Stimulated activated CD4-positive, alpha-beta T cell treated with anti-CD3 and anti-CD28 coated beads, Interleukin-4, amount 100 ng/mL, for 24 hours (primary cell): ENCODE results near the gene ZFYVE21.
"Not testable (repeated sequence)": the region's sequence is repeated elsewhere in the genome, so short reads cannot be mapped to it uniquely, and the experiment has no call there.

Experiments
- DNase-seq: peaks from one replicate; pipeline ENCODE4 v3.0.0-alpha.2; 2020

The ZFYVE21 gene

DNA sequence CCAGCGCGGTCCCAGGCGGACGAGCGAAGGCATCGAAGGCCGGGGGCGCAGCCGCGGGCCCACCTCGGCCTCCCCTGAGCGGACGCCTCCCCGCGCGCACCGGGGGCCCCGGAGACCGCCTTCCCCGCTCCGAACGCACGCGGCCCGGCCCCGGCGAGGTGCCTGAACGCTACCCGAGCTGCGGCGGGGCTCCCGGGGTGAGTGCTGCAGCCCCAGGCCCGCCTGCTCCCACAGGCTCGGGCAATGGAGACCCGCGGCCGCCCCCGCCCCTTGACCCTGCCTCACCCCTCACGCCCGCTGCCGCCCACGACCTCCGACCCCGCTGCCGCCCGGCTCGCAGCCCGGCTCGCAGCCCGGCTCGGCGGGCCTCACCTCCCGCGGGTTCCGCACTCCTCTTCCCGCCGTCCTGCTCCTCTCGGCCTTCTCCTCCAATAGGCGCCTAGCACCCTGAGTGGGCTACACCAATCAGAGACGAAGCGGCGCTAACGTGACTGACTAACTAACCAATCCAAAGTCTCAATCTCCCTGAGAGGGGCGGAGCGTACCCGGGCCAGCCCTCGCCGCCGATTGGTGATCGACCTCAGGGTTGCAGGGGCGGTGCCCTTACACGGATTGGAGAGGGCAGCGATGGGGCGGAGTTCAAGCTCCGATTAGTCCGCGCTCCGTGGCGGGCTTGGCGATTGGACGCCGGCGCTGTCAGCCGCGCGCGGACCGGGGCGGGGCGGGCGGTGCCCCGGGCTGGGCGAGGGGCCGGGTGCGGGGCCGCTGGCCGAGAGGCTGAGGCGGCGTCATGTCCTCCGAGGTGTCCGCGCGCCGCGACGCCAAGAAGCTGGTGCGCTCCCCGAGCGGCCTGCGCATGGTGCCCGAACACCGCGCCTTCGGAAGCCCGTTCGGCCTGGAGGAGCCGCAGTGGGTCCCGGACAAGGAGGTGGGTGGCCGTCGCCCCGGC, at the start of gene ZFYVE21, which contains the start of gene XRCC3:
TSS of gene ZFYVE21 (plus strand) at position 759 of the 949 bp plus-strand sequence. CDS start at position 791, 32 bp downstream.
TSS of gene XRCC3 (minus strand) at position 400 of the 949 bp plus-strand sequence. CDS start 4,364 bp downstream, outside the sequence.
- peak; percentile 100 for DNase-seq

DNA sequence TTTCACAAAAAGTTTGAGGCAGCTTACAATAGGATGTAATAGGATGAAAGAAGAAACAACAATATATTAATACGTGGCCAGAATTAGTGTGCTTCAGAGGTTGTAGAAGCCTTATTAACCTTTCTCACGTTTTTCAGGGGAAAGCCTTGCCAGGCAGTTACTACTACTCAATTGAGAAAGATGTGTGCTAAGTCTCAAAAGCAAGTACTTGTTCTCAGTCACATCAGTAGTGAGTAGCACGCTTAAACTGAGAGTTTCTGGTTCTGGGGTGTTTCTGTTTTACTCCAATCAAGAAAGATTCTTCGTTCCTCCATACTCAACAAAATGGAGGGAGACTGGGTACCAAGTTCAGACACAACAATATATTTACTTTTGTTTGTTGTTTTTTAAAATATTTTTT, 47.9 kb upstream of the ZFYVE21 start:
- DNase-seq: no peak

DNA sequence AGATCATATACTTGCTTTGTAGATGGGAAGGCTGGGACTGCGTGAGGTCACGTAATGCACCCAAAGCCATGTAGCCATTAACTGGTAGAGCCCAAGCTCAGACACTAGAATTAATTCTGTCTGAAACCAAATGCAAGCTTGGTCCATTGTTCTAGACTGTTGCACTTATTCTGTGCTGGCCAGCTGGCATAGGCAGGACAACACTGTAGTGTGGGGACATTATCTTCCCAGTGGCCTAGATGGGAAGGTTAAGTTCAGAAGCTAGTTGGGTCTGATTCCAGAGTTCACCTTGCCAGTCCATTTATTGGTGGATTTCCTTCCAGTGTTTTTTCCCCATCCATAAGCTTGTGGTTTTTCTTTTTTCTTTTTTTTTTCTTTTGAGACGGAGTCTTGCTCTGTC, 47.5 kb upstream of the ZFYVE21 start:
- no peak for DNase-seq

DNA sequence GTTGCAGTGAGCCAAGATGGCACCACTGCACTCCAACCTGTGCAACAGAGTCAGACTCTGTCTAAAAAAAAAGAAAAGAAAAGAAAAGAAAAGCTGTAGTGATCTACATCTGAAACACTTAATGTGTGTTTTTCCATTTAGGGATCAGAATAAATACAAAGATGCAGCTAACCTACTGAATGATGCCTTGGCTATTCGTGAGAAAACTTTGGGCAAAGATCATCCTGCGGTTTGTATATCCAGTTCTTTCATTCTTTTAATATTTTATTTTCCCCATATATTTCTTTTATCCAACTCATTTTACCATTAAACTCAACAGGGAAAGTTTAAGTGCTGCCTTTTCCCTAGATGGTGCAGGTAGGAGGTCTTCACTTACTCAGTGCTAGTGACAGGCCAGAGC, 46.2 kb upstream of the ZFYVE21 start:
- no peak for DNase-seq

DNA sequence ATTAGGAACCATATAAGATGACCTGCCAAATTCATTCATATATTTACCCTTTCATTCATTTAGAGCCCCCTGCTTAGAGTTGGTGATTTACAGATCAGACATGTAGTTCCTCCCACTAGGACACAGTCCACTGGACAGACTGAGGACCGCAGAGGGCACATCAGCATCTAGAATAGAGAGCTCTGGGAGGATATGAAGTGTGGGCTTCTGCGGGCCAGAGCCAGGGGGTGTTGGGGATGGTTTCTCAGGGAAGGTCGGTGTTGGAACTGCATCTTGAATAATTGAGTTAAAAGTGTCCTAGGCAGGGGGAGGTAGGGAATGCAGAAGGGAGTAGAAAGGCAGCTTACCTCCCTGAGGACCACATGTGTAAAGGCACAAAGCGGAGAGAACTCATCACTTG, 43.7 kb upstream of the ZFYVE21 start:
- DNase-seq: no peak

DNA sequence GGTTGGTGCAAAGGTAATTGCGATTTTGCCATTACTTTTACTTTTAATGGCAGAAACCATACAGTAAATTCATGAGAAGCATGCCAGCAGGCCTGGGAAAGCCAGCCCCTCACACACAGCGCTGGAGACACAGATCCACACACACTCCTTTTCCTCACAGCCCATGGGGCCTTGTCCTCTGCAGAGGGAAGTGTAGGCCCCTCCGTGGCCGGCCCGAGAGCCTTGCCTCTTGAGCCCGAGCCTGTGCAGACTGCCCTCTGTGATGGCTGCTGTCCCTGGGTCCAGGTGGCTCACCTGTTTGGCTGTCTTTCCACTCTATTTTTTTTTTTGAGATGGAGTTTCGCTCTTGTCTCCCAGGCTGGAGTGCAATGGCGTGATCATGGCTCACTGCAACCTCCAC, 39.7 kb upstream of the ZFYVE21 start:
- DNase-seq: no peak

DNA sequence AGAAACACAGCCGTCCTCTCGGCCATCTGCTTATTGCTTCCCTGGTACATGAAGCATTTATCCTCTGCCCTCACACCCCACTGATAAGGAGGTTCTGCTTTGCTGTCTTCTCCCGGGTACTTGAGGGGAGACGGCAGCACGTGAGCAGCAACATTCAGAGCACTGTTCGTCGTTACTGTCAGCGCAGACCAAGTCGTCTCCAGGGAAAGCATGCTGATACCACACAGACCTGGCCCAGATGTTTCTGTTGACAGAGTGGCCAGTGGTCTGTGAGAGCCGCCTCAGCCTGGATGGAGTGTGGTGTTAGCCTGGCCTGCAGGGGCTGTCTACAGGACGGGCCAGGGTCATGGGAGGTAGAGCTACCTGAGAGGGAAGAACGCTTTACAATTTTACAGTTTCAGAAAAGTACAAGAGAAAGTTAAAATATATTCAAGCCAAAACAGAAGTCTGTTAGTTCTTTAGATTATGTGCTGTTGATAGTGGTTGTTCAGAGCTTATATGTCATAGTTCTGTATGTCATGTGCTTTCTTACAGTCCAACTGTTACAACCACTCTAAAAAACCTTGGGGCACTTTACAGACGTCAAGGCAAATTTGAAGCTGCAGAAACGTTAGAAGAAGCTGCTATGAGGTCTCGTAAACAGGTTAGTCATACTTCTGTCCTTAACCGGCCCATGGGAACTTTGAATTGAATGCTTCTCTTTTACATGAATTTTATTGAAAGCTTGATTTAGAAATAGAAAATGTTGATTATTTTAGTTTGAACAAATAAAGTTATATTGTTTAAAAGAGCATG, 38.5 kb upstream of the ZFYVE21 start:
- no peak for DNase-seq

DNA sequence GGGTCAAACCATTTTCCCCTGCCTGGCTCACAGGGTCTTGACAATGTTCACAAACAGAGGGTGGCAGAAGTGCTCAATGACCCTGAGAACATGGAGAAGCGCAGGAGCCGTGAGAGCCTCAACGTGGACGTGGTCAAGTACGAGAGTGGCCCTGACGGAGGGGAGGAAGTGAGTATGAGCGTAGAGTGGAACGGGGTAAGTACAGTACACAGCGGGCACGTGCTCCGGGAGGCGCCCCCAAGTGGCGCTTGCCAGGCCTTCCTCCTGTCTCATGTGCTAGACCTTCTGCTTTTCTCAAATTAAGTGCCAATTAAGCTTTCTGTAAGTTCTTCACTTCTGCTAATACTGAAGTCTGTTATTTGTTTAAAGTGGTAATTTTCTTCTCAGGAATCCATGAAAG, 36.3 kb upstream of the ZFYVE21 start:
- DNase-seq: peak; percentile 41

DNA sequence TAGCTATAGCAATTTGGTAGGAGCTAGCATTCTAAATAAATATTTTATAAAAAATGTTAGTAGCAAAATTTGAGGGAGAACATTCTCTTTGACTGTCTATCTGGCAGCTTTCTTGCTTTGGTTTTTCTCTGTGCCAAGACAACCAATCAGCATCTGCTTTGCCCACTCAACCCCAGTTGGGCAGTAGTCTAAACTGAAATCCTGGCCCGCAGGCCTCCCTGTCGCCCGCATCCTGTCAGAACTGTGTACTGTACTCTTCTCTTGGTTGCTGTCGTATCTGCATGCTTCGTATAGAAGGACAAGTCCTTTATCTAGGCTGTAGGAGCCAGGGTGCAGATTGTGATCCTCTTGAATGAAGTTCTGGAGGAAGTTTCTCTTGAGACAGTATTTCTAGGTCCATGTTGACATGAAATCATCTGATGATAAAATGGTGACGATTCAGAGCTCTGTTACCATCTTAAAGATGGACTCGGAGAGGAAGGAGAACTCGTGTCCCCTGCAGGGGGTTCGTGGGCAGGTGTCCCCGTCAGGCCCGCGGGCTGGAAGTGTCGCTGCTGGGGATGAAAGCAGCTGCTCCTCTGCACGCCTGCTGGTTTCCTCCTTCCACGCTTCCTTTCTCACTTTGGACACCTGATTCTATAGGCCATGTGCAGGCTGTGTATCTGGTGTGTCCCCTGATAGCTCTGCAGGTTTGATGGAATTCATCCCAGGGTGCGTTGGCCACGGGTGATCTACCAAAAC, 34.9 kb upstream of the ZFYVE21 start:
- DNase-seq: no peak

DNA sequence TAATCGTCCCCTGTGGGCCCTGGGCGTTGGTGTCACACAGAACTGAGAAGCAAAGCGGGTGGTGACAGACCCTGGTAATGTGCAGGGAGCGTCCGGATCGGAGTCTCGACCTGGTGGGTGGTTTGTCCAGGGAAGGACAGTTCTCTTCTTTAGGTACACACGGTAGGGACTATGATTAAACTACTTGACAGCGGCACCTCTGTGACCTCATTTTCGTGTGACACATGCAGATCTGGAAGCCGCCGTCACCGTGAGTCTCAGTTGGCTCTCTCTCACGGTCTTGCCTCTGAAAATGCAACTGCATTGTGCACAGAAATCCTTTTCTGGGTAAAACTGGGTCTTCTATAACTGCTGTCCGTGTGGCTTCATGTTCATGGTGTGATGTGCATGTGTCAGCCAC, 32.5 kb upstream of the ZFYVE21 start:
- no peak for DNase-seq

DNA sequence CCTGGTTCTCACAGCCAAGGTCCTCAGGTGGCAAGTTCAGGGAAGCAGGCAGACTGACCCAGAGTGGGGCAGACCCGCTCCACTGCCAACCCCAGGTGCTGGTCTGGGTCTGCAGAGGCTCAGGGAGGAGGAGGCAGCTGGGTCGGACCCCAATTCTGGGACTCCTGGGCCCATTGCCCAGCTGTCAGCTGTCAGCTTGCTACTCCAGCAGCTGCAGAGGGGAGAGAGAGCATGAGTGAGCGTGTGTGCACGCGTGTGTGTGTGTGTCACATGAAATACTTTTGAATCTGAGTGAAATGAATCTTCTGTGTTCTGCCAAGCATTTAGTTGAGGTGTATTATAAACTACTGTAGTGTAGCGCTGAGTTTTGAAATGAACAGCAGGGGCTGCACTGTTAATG, 31.1 kb upstream of the ZFYVE21 start:
- DNase-seq: no peak

DNA sequence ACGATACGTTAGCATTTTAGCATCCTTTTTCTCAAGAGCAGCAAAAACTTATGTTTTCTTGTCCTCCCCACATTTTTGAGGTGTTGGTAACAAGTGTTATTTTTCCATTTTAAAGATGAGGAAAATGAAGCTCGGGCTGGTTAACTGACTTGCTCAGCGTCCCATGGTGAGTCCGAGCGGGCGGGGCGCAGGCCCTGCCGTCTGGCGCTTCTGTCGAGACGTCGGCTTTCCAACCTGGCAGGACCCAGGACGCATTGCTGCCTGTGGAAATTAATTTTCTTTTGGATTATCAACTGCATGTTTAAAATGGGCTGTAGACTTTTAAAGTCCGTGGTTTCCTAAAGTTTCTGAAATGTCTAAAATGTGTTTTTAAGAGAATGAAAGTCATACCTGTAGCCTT, 30.7 kb upstream of the ZFYVE21 start:
- DNase-seq: no peak

DNA sequence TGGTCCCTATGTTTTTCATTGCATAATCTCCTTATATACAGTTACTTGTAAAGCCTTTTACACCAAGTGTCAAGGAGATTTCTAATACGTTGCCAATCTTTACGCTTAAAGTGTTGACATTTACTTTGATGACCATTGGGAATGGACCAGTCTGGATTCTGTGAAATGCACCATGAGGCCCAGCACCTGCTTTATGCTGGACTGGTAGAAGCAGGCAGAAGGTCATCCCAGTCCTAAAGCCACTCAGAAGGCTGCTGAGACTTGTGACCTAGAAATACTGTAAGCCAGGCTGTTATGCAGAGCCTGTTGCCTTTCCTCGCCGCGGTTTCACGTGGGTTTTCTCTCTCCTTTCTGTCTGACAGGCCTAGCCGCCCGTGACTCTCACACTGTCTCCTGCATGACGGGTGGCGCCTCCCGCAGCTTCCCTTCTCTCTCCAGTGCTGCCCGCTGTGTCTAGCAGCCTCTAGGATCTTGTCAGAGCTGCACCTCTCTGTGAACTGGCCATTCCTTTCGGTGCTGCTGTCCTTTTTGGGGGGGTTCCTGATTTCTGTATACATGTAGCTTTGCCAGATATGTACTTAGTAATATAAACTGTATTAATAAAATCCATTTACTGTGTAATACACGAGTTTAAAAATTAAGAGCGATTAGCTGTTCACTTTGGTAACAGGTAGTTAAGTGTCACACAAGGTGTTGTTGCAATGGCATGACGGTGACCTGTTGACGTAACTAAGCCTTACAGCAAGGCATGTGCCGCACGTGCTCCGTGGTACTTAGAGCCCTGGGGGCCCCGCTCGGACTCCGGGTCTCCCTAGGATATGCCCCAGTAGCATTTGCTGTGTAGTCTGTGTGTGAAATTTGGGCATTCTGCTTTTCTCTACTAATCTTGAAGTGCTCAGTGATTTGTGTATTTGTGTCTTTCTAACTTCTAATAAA, 30.1 kb upstream of the ZFYVE21 start:
- no peak for DNase-seq

DNA sequence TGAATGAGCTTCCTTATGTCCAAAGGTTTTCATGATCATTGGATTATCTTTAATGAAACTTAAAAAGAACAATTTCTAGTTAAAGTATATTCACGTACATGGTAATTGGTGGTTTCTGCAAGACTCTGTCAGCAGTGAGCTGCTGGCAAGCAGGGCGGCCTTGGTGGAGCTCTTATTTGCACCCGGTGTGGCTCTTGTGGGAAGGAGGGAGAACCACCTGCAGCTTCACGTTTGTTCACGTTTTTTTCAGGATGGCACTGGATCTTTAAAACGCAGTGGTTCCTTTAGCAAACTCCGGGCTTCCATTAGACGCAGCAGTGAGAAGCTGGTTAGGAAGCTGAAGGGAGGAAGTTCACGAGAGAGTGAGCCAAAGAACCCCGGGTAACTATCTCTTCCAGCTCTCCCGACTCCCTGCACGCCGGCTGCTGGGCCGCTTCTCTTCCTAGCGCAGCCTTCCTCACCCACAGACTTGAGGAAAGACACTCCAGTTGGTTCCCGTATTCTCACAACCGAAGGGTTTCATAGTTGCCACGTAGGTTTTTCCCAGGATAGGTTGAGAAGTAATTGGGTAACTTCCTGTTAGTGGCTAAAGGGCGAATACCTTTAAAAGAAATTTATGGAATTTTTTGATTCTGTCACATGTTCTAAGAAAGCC, 28.7 kb upstream of the ZFYVE21 start:
- DNase-seq: no peak

DNA sequence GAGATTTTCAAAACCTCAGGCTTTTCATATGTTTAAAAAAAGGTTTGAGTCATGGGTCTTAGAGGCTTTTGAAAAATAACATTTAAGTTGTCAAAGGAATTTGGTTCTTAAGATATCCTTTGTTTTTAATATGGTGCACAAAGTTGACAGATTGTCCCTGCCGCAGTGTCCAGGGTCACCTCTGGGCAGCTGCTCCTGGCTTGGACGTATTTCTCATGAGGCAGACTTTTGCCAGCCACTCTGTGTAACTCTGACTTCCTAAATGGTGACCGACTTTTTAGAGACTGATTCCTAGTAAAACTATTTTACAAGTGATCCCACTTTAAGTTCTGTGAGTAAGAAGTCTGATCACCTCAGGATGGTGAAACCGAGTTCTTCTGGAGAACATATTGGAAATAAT, 27.9 kb upstream of the ZFYVE21 start:
- no peak for DNase-seq

DNA sequence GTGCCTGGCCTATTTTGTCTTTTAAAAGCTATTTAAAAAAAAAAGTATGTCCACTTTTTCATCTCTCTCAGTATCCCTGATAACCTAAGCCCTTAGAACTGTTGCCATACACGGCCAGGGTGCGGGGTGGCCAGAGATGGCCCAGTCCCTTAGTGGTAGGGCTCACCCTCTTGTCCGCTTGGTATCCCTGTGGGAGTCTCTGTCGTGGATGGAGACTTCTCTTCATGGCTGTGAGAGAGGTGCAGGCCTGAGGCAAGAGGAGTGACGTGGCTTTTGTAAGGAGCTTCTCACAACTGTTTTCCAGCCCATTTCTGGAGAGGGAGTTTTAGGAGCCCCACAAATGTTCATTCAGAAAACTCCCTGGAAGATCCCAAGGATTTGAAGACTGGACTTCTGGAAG, 27.2 kb upstream of the ZFYVE21 start:
- DNase-seq: no peak

DNA sequence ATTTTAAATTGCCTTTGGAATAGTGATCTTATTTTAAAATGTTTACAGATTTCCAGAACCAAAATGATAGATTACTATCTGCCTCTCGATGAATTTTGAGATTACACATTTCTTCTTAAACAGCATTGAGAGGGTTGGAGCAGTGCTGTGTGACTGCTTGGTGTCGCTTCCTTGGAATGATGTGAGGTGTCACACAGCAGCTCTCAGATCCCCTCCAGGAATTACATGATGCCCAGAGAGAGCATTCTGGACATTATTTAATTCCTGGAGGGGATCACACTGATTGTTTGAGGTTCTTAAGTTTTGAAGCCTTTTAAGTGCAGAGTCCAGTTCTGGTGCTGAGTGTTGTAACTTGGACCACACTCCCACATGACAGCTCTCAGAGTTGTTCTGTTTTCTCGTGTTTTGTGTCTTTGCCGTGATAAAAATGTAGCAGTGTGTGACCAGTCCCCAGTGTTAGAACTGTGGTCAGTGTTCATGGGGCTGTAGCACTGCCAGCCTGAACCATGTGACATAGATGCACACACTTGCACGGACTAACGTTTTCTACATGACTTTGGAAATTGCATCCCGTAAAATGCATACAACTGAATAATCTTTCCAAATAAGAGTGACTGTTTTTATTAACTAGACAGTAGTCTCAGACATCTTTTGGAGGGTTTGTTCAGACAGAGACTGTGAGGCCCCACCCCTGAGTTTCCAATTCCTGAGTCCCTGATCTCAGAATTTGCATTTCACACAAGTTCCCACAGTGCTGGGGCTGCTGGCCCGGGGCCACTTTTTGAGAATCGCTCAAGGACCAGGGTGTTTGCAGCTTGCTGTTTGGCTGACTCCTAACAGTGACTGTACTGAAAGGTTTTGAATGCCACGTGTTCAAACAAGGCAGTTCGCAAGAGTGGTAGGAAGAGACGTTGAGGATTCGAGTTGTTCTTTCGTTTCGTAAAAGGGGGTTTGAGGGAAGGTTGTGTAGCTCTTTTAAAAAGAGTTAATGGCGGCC, 26.4 kb upstream of the ZFYVE21 start:
- no peak for DNase-seq

DNA sequence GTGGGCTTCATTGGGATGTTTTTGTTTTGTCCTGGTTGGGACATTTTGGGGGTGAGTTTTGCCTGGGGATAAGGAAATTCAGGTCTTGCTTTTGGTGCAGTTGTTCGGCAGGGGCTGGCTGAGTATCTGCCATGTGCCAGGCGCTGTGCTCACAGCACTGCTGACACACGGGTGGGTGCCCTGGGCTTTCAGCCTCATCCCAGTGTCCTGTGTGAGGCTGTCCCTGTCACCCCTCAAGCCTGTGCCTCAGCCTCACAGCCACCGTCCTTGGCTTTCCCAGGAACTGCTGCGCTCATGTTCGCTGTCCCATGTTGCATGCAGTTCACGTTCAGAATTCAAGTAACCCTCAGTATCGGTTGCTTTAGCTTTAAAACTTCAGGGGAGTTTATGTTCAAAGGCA, 25.3 kb upstream of the ZFYVE21 start:
- DNase-seq: no peak

DNA sequence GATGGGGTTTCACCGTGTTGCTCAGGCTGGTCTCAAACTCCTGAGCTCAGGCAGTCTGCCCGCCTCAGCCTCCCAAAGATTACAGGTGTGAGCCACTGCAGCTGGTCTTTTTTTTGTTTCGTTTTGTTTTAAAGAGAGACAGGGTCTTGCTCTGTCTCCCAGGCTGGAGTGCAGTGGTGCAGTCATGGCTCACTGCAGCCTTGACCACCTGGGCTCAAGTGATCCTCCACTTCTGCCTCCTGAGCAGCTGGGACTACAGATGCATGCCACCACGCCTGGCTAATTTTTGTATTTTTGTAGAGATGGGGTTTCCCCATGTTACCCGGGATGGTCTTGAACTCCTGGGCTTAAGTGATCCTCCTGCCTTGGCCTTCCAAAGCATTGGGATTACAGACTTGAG, 24.0 kb upstream of the ZFYVE21 start:
- not testable (repeated sequence) for DNase-seq

DNA sequence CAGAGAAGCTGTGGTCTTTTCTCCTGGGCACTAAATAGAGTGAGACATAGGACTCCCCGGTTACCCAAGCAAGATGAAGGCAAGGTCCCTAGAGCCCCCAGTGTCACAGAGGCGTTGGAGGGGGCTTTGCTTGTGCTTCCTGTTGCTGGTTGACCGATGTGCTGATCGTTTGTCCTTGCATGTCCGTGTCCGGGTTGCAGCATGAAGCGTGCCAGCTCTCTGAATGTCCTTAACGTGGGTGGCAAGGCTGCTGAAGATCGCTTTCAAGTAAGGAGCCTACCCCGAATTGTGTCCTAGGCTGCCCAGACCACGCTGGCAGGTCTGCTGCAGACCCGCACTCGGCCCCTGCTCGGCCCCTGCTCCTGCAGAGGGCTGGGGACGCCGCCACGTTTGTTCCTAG, 23.5 kb upstream of the ZFYVE21 start:
- no peak for DNase-seq
